ENCODE results near the gene GNAI1.
A peak's percentile ranks its signal among the peaks of the same experiment; 100 is the strongest.

Gene GNAI1

GRCh38 chr7:80226629-80227028 lies 92.0 kb downstream of the GNAI1 start:
- H3K27me3 Mint-ChIP-seq (ENCODE audit: low read depth), result no peaks in the 10 kb centered on the region
- H3K27ac Mint-ChIP-seq, result peak overlapping the region; percentile 21 to 78 (median 38)
- no peak overlapping the region for H3K4me3 Mint-ChIP-seq
- no peak for TF ChIP-seq CTCF (IDR thresholded peaks at IDR 0.05; ENCODE audit: unreplicated experiment in 3 of 3)
- H3K4me1 Mint-ChIP-seq, result peaks cover 44% of the 10 kb centered on the region
- H3K36me3 Mint-ChIP-seq (ENCODE audit: low read depth), result no peaks in the 10 kb centered on the region
- no peaks in the 10 kb centered on the region for H3K9me3 Mint-ChIP-seq

DNA sequence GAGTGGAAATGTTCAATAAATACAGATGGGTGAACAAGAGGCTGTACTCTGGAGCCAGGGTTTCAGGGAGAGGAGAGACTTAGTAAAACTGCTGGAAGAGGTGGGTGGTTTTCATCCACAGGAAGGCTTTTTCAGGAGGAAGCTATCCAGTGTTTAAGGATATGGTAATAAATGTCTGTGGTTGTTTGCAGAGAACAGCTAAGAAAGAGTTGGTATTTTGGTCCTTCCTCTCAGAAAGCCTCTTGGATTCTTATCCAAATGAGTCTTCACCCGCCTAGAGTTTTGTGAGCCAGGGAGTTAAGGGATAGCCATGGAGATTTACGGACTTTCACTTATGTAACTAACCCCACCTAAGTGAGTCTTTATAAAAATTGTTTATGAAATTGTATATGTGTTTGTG lies 95.7 kb downstream of the GNAI1 start:
- Mint-ChIP-seq H3K4me1 (peaks cover 31% of the 10 kb centered on the region), H3K9me3 (no peaks in the 10 kb centered on the region), H3K27ac (peak overlapping the region; percentile 2 to 15 (median 2)), H3K27me3 (ENCODE audit: low read depth) (no peaks in the 10 kb centered on the region), H3K4me3 (no peak overlapping the region), H3K36me3 (ENCODE audit: low read depth) (no peaks in the 10 kb centered on the region)
- TF ChIP-seq CTCF (IDR thresholded peaks at IDR 0.05; ENCODE audit: unreplicated experiment in 3 of 3), result no peak

- no peaks in the 10 kb centered on the region for H3K36me3 Mint-ChIP-seq (ENCODE audit: low read depth)
- no peak overlapping the region for H3K4me3 Mint-ChIP-seq
- peaks cover 24% of the 10 kb centered on the region for H3K4me1 Mint-ChIP-seq
- no peaks in the 10 kb centered on the region for H3K27me3 Mint-ChIP-seq (ENCODE audit: low read depth)
- peak overlapping the region in 2 of 3 experiments; percentile 10 to 93 for H3K27ac Mint-ChIP-seq
- TF ChIP-seq CTCF (IDR thresholded peaks at IDR 0.05; ENCODE audit: unreplicated experiment in 3 of 3), result no peak
- no peaks in the 10 kb centered on the region for H3K9me3 Mint-ChIP-seq
Measured at GRCh38 chr7:80231707-80232106, 97.1 kb downstream of the GNAI1 start.

- H3K36me3 Mint-ChIP-seq (ENCODE audit: low read depth), result no peaks in the 10 kb centered on the region
- peak overlapping the region; percentile 75 to 93 (median 92) for H3K27ac Mint-ChIP-seq
- TF ChIP-seq CTCF (IDR thresholded peaks at IDR 0.05; ENCODE audit: unreplicated experiment in 3 of 3), result no peak
- H3K4me1 Mint-ChIP-seq, result peaks cover 13% of the 10 kb centered on the region
- H3K4me3 Mint-ChIP-seq, result no peak overlapping the region
- no peaks in the 10 kb centered on the region for H3K27me3 Mint-ChIP-seq (ENCODE audit: low read depth)
- no peaks in the 10 kb centered on the region for H3K9me3 Mint-ChIP-seq
Measured at GRCh38 chr7:80232979-80233724, 98.5 kb downstream of the GNAI1 start.

DNA sequence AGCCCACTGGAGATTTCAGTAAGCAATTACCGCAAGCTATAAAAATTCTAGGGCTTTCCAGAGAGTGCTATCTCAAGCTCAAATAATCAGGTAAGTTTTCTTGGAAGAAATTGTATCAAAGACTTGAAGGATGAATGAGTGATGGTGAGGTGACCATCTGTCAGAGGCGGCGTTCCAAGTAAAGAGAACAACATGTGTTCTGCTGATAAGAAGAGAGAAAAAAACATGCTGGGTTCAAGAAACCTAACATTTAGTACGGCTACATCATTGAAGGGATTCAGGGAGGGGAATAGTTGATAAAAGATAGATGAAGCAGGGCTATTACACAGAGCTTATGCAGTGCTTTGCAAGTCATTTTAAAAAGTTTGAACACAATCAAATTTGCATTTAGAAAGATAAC lies 100.7 kb downstream of the GNAI1 start:
- Mint-ChIP-seq H3K4me1 (peaks cover 5% of the 10 kb centered on the region), H3K27ac (no peak overlapping the region)
- TF ChIP-seq CTCF (IDR thresholded peaks at IDR 0.05; ENCODE audit: unreplicated experiment in 3 of 3), result no peak

DNA sequence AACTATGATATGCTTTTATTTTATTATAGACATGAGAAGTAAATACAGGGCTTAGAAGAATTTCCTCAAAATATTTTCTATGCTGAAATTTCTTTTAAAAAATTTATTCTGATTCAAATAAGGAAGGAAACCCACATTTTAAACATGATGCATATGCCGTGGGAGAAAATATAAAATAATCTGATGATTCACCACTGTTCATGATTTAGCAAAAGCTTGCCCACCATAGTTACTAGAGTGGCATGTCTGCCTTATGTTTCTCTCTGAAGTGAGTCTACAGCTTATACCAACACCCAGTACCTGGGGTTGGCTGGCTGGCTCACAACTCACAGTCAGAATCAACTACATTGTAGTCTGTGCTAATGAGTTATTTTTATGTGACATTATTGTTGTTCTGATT lies 102.0 kb downstream of the GNAI1 start:
- no peak overlapping the region for H3K27ac Mint-ChIP-seq
- H3K4me3 Mint-ChIP-seq, result no peak overlapping the region
- TF ChIP-seq CTCF (IDR thresholded peaks at IDR 0.05; ENCODE audit: unreplicated experiment in 3 of 3), result no peak
- H3K9me3 Mint-ChIP-seq, result no peaks in the 10 kb centered on the region
- H3K4me1 Mint-ChIP-seq, result peaks cover 7% of the 10 kb centered on the region
- H3K27me3 Mint-ChIP-seq (ENCODE audit: low read depth), result no peaks in the 10 kb centered on the region
- no peaks in the 10 kb centered on the region for H3K36me3 Mint-ChIP-seq (ENCODE audit: low read depth)

More for the DNA sequence above, 100.7 kb downstream of the GNAI1 start:
- Mint-ChIP-seq H3K36me3 (ENCODE audit: low read depth) (no peaks in the 10 kb centered on the region), H3K27me3 (ENCODE audit: low read depth) (no peaks in the 10 kb centered on the region), H3K4me3 (no peak overlapping the region), H3K9me3 (no peaks in the 10 kb centered on the region)

Measured in nephron (organoid).